NCI-H128 (cell line): ENCODE data around the gene NUP160.
"Not testable (repeated sequence)": the region's sequence is repeated elsewhere in the genome, so short reads cannot be mapped to it uniquely, and the experiment has no call there.

Experiments
- DNase-seq: peaks from one replicate; lab custom pipeline; 2025; ENCODE audit not compliant: unreplicated experiment; lab: John Stamatoyannopoulos, UW

The NUP160 gene

DNA sequence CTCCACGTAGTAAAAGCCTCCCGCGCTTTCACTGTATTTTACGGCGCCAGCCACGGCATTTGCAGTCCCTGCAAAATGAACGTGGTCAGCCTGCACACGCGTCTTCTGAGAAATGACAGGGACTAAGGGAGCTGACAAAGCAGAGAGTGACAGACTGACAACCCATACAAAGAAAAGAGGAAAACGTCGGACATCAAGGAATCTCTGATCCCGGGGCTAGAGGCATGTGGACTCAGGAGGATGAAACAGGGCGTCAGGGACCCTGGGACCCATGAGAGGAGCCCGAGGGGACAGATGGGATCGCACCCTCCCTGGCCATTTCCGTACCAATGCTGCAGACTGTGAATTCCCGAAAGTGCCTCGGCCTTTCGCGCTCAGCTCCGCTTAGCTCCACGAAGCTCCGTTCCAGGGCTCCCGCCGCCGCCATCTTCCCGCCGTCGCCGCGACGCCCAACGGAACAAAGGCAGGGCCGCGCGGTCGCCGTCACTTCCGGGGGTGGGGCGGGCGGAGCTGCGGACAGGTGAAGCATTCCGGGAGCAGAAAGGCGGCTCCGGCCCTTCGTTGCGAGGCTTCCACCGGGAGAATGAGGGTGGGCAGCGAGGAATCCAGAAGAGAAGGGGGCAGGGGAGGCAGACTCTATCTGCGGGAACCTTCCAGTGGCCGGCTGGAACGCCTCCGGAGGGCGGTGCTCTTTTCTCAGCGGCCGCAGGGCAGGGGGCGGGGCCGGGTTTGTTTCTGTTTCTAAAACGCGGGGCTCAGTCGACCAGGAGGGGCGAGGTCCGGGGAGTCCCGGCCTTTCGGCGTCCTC is at the start of gene NUP160:
NUP160 (minus strand) TSS at position 459 of the 808 bp plus-strand sequence; CDS start at position 427, 32 bp downstream.
- DNase-seq: peak; percentile 61

DNA sequence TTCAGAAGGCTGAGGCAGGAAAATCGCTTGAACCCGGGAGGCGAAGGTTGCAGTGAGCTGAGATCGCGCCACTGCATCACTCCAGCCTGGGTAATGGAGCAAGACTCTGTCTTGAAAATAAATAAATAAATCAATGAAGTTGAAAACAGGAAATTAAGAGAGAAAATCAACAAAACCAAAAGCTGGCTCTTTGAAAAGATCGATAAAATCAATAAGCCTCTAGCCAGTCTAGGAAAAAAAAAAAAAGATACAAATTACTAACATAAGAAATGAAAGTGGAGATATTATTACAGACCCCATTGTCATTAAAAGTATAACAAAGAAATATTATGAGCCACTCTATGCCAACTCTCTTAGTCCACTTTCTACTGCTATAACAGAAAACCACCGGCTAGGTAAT is 48.0 kb upstream of the NUP160 start:
- no peak for DNase-seq

- DNase-seq: no peak
These were observed 46.9 kb upstream of the NUP160 start for GRCh38 chr11:47895035-47895434.

DNA sequence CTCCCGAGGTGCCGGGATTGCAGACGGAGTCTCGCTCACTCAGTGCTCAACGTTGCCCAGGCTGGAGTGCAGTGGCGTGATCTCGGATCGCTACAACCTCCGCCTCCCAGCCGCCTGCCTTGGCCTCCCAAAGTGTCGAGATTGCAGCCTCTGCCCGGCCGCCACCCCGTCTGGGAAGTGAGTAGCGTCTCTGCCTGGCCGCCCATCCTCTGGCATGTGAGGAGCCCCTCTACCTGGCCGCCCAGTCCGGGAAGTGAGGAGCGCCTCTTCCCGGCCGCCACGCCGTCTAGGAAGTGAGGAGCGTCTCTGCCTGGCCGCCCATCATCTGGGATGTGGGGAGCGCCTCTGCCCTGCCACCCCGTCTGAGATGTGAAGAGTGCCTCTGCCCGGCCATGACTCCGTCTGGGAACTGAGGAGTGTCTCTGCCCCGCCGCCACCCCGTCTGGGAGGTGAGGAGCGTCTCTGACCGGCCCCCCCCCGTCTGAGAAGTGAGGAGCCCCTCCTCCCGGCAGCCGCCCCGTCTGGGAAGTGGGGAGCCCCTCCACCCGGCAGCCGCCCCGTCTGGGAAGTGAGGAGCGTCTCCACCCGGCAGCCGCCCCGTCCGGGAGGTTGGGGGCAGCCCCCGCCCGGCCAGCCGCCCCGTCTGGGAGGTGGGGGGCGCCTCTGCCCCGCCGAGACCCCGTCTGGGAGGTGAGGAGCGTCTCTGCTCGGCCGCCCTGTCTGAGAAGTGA is 44.6 kb upstream of the NUP160 start:
- DNase-seq: not testable (repeated sequence)

- DNase-seq: no peak
These were observed 43.7 kb upstream of the NUP160 start for GRCh38 chr11:47891886-47892285.

DNA sequence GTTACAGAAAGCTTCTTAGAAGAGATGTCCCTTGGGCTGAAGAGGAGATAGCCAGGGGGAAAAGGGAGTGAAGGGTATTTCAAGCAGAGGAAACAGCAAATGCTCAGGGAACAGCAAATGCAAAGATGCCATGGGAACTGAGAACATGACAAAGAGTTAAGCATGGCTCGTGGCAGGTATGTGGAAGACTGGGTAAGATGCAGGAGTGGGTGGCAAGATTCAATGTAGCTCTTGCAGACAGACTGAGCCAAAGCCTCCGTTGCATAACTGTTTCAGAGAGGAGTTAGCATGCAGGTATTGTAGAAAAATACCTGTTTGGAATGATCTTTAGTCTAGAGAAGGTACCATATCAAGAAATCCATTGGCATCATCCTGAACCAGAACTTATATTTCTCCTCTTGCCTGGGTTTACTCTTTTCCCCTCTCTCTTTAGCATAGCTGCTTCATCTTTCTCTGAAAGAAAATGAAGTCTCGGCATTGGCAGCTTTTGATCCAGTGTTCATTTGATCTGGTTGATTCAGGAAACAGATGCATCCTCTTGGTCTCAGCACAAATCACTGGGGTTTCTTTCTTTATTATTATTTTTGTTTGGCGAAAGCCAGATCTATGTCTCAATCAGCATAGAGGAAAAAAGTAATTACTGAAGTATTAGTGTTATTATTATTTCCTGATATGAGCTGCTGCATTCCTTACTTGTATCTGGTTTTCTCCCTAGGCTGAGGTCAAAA is 41.7 kb upstream of the NUP160 start:
- no peak for DNase-seq

DNA sequence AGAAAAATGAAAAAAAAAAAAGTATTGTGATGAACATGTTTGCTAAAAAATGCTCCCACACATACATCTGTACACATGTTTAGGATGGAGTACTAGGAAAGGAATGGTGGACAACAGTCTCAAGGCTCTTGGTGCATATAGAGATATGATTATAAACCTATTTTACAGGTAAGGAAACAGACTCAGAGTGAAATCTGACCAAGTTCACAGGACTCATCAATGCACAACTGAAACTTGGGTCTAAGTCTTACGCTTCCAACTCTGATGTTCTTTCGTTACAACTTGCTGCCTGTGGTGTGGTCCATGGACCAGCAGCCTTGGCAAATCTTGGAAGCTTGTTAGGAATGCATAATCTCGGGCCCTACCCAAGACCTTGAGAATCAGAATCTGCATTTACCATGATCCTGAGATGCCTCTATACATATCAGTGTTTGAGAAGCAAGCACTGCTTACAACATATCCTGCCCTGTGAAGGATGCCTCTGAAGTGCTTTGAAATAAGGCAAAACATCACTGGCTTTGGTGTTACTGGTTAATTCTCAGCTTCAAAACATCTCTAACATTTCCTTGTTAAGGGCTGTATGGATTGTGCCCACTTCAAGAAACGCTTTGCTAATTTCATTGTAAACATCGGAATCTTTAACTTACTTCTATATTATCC is 39.9 kb upstream of the NUP160 start:
- DNase-seq: no peak

DNA sequence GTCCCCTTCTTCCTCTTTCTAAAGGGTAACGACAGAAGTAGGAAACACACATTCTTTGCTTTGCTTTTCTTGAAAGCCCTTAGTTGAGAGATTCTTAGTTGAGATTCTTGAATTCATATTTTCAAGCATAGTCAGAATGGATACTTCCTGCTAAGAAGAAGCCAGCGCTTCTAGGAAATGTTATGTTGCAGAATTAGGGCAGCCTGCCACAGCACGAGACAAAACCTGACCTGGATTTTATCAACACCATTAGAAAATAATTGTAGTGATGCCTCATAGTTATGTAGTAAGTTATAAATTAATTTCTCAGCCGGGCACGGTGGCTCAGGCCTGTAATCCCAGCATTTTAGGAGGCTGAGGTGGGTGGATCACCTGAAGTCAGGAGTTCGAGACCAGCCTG is 37.9 kb upstream of the NUP160 start:
- DNase-seq: no peak

DNA sequence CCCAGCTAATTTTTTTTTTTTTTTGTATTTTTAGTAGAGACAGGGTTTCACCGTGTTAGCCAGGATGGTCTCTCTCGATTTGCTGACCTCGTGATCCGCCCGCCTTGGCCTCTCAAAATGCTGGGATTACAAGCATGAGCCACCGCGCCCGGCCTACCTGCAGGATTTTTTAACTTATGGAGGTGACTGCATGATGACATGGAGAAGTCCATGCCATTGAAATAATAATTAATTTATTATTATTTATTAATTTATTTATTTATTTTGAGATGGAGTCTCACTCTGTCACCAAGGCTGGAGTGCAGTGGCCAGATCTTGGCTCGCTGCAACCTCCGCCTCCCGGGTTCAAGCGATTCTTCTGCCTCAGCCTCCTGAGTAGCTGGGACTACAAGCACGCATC is 34.3 kb upstream of the NUP160 start:
- DNase-seq: not testable (repeated sequence)

DNA sequence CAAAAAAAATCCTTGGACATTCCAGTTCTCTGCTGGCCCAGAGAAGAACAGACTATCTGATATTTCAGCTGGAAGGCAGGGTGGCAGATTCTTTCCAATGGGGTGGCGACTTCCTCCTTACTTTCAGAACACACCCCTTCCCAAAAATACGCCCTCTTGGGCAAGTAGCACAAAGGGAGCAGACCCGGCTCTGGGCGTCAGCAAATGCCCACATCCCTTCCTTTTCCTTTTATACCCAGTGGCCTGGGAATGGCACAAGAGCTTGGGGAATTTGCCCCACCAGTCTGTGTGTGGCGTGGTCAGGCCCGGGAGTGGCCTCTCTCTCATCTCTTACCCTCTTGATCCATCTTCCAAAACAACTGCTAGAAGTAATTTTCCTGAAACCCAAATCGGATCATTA is 33.0 kb upstream of the NUP160 start:
- no peak for DNase-seq

GRCh38 chr11:47879259-47880158 is 31.4 kb upstream of the NUP160 start:
- DNase-seq: no peak

GRCh38 chr11:47875858-47876257 is 27.7 kb upstream of the NUP160 start:
- not testable (repeated sequence) for DNase-seq

DNA sequence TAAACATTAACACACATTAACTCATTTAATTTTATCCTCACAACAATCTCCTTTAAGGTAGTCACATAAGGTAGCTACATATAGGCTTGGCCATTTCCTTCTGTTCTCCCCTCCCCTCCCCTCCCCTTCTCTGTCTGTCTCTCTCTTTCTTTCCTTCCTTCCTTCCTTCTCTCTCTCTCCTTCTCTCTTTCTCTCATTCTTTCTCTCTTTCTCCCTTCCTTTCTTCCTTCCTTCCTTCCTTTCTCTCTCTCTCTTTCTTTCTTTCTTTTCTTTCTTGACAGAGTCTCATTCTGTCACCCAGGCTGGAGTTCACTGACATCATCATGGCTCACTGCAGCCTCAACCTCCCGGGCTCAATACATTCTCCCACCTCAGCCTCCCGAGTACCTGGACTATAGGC is 22.3 kb upstream of the NUP160 start:
- no peak for DNase-seq

DNA sequence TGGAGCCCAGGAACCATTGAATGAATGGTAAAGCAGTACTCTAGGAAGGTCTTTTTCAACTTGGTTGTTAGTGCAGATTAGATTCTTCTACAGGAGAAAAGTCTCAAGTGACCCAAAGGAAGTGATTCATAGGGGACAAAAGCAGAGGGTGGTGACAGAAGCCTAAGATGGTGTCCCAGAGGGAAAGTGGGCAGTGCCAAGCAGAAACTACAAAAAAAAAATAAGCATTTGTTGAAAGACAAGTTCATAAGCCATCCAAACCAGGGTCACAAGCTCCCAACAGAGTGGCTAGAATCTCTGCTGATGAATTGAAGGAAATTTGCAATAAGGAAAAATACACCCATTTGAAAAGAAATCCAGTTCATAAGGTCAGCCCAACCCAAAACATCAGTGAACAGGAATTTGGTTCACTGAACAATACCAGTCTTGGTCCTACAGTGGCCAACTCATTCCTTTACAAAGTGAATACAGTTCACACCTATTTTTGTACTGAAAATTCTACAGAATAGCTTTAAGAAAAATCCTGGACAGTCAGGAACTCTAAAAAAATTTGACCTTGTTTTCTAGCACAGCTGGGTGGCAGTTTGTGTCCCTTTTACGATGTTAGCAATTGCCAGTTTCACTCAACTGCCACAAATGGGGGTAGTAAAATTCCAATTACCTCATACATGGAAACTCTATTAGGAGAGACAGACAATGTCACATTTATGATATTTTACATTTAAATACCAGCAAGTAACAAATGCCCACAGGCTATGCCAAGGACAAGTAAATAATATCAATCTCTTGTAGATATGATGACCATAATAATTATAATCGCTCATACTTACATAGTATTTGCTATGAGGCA is 21.6 kb upstream of the NUP160 start:
- DNase-seq: no peak

DNA sequence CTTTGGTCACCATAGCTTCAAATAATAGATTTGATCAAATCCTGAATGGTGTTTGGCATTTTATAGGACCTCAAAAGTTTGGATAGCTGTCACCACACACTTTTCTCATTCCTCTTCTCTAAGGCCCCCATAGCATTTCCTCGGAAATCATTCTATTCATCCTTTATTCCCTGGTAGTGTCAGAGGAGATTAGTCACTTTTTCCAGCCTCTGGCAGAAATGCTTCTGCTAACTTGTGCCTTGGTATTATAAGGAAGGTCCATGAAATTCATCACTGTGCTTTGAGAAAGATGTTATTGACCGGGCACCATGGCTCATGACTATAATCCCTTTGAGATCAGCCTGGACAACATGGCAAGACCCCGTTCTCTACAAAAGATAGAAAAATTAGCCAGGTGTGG is 19.7 kb upstream of the NUP160 start:
- DNase-seq: no peak

- DNase-seq: not testable (repeated sequence)
These were observed 18.7 kb upstream of the NUP160 start for GRCh38 chr11:47866892-47867291.

- DNase-seq: no peak
These were observed 16.8 kb upstream of the NUP160 start for GRCh38 chr11:47864901-47865300.

DNA sequence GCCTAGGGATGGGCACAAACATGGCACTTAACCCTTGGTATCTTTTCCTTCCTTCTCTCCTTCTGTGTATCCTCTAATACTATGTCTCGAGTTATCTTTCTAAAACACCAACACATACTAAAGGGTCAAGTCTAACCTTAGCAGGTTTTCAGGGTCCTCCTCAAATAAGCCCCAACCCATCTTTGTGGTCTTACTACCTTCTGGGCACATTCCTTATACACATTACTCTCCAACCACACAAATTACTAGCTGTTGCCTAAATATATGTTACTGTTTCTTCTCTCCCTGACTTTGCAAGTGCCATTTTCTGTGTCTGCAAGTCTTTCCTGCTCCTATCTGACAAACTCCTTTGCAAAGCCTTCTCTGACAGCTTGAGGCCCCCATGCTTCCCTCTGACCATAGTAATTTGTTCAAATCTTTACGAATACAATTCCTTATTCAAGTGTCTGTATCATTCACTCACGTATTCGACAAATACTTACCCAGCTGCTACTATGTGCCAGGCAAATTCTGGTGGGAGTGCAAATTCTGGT is 15.8 kb upstream of the NUP160 start:
- no peak for DNase-seq
